DMS153 treated with DMSO at 0.1 percent for 48 hours (cell line): ENCODE results near the gene HSPA12B.

Source experiments
- DNase-seq: peaks from one replicate; lab custom pipeline; 2025; ENCODE audit not compliant: unreplicated experiment; lab: John Stamatoyannopoulos, UW

Gene HSPA12B

GRCh38 chr20:3747471-3747870 lies 15.0 kb downstream of the HSPA12B start:
- no peak for DNase-seq

GRCh38 chr20:3748073-3748472 lies 15.6 kb downstream of the HSPA12B start:
- no peak for DNase-seq

GRCh38 chr20:3749087-3749688 lies 16.7 kb downstream of the HSPA12B start:
- no peak for DNase-seq

GRCh38 chr20:3749689-3750531 lies 17.4 kb downstream of the HSPA12B start:
- DNase-seq = no peak

- DNase-seq = no peak
Measured at GRCh38 chr20:3751305-3751674, 18.8 kb downstream of the HSPA12B start.

- DNase-seq = peak; percentile 50
Measured at GRCh38 chr20:3751675-3752385, 19.3 kb downstream of the HSPA12B start.

GRCh38 chr20:3752386-3752759 lies 19.9 kb downstream of the HSPA12B start:
- no peak for DNase-seq

- DNase-seq = peak; percentile 56
Measured at GRCh38 chr20:3753098-3753497, 20.6 kb downstream of the HSPA12B start.

- DNase-seq = no peak
Measured at GRCh38 chr20:3753501-3754275, 21.2 kb downstream of the HSPA12B start.

GRCh38 chr20:3754276-3754630 lies 21.8 kb downstream of the HSPA12B start:
- no peak for DNase-seq

GRCh38 chr20:3755269-3755668 lies 22.8 kb downstream of the HSPA12B start:
- DNase-seq = no peak

- no peak for DNase-seq
Measured at GRCh38 chr20:3755814-3756480, 23.5 kb downstream of the HSPA12B start.

- DNase-seq = no peak
Measured at GRCh38 chr20:3757268-3757667, 24.8 kb downstream of the HSPA12B start.

- DNase-seq = no peak
Measured at GRCh38 chr20:3758566-3758965, 26.1 kb downstream of the HSPA12B start.

GRCh38 chr20:3759316-3759823 lies 26.9 kb downstream of the HSPA12B start:
- no peak for DNase-seq

- DNase-seq = no peak
Measured at GRCh38 chr20:3759884-3760283, 27.4 kb downstream of the HSPA12B start.

GRCh38 chr20:3760655-3761348 lies 28.3 kb downstream of the HSPA12B start:
- no peak for DNase-seq

GRCh38 chr20:3763671-3764601 lies 31.5 kb downstream of the HSPA12B start:
- DNase-seq = no peak

GRCh38 chr20:3764659-3765058 lies 32.2 kb downstream of the HSPA12B start:
- DNase-seq = no peak
